Activated B cell treated with CpG ODN at 0.5 μM for 24 hours (primary cell): ENCODE results near the gene ARMH2. TPM values are rescaled to one million over a fixed set of nuclear protein-coding genes. Genes with fewer than 3 reads are reported as not detected.
A peak's percentile ranks its signal among the peaks of the same experiment; 100 is the strongest.

ENCODE experiments used
- ATAC-seq: fragments of 200-7000 bp; cut with Tn5 transposase; one replicate; pipeline ENCODE4 v1.10.0; 2021; ENCODE audit warnings: low read depth, mild to moderate bottlenecking, moderate library complexity
- CTCF ChIA-PET: fragments of 350-600 bp; sonication (Branson Sonifier 250); formaldehyde crosslinking; loops from one replicate; lab custom pipeline; 2021; ENCODE audit warnings: antibody characterized with exemption; lab: Charles Lee
- POLR2A ChIA-PET: fragments of 350-600 bp; sonication (Branson Sonifier 250); formaldehyde crosslinking; loops from one replicate; lab custom pipeline; 2021; ENCODE audit warnings: antibody characterized with exemption; lab: Charles Lee
- DNase-seq: peaks from one replicate; pipeline ENCODE4 v3.0.0; 2022
- H3K27ac Mint-ChIP-seq: one replicate; pipeline ENCODE4 v1.8.0; 2020; ENCODE audit warnings: mixed read lengths
- H3K27me3 Mint-ChIP-seq: one replicate; pipeline ENCODE4 v1.8.0; 2021; ENCODE audit warnings: mixed read lengths
- H3K36me3 Mint-ChIP-seq: one replicate; pipeline ENCODE4 v1.8.0; 2021; ENCODE audit warnings: low read depth, mixed read lengths
- H3K4me1 Mint-ChIP-seq: one replicate; pipeline ENCODE4 v1.8.0; 2021; ENCODE audit warnings: mixed read lengths
- H3K4me3 Mint-ChIP-seq: one replicate; pipeline ENCODE4 v1.8.0; 2020; ENCODE audit warnings: mild to moderate bottlenecking, mixed read lengths
- H3K9me3 Mint-ChIP-seq: one replicate; pipeline ENCODE4 v1.8.0; 2020; ENCODE audit warnings: mixed read lengths
- intact Hi-C: fragments of 100-400 bp; cut with micrococcal nuclease; formaldehyde crosslinking; loops from one replicate; pipeline ENCODE4 v1.15.1; 2024
- total RNA-seq: library from RNA; stranded (reverse); gene quantifications from 2 replicates; pipeline ENCODE4 v1.2.3, GENCODE V29; 2022
- TF ChIP-seq, protein P1 (sequence below): fragments of 200-600 bp; IDR thresholded peaks from one replicate; pipeline ENCODE4 v1.8.0; 2022; ENCODE audit warnings: antibody characterized with exemption, mild to moderate bottlenecking

The ARMH2 gene
- total RNA-seq, 1 donor from 2014 or later: 2.1 TPM

DNA sequence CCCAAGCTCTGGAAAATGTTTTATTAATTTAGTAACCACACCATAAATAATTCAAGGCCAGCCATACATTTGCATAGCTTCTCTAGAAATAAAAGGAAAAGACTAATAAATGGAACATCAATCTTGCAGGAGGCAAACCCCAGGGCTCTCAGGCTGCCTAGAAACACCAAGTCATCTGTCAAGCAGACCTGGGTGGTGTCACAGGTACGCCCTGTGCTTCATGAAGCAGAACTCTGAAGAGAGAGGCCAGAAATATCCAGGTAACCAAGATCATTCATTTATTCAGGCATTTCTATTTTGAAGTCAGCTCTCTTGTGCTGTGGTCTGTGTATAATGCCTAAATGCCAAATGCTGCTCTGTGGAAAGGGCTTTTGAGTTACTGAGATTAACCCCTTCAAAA is 45.3 kb upstream of the ARMH2 start:
- Mint-ChIP-seq H3K4me3 (no peak overlapping the region), H3K27me3 (no peaks in the 10 kb centered on the region), H3K9me3 (no peaks in the 10 kb centered on the region), H3K27ac (peak overlapping the region; percentile 18), H3K4me1 (peaks cover 10% of the 10 kb centered on the region), H3K36me3 (peaks cover 100% of the 10 kb centered on the region)
- ChIA-PET POLR2A (interaction anchor here (0.6 to 0.7 kb wide), 4 partner anchors 58 to 1057 kb away, joined by 3 to 4 read pairs (median 3); no protein-coding TSS in a partner anchor), CTCF (no interaction called here)
- intact Hi-C loops: no loop called here
- TF ChIP-seq, protein P1, sequence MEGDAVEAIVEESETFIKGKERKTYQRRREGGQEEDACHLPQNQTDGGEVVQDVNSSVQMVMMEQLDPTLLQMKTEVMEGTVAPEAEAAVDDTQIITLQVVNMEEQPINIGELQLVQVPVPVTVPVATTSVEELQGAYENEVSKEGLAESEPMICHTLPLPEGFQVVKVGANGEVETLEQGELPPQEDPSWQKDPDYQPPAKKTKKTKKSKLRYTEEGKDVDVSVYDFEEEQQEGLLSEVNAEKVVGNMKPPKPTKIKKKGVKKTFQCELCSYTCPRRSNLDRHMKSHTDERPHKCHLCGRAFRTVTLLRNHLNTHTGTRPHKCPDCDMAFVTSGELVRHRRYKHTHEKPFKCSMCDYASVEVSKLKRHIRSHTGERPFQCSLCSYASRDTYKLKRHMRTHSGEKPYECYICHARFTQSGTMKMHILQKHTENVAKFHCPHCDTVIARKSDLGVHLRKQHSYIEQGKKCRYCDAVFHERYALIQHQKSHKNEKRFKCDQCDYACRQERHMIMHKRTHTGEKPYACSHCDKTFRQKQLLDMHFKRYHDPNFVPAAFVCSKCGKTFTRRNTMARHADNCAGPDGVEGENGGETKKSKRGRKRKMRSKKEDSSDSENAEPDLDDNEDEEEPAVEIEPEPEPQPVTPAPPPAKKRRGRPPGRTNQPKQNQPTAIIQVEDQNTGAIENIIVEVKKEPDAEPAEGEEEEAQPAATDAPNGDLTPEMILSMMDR: no peak
- DNase-seq: no peak
- no peak for ATAC-seq

DNA sequence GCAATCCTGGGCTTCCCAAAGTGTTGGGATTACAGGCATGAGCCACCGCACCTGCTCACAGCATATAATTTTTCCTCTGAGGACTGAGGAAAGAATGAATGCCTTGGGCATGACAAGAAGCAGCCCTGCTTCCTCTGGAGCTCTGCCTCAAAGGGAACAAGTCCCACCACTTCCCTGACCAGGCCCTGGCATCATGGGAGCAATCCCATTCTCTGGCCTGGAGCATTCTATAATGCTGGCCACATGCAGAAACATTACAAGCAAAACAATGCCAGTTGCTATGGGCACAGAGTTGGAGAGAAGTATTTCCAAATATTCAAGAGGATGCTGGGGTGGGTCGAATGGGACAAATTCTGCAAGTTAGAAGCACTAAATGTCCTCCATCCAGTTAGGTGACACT is 41.5 kb upstream of the ARMH2 start:
- no peaks in the 10 kb centered on the region for H3K27me3 Mint-ChIP-seq
- intact Hi-C loops: no loop called here
- H3K36me3 Mint-ChIP-seq: peaks cover 93% of the 10 kb centered on the region
- no peak overlapping the region for H3K27ac Mint-ChIP-seq
- DNase-seq (no peak), ATAC-seq (no peak)
- TF ChIP-seq, protein P1: no peak
- H3K4me1 Mint-ChIP-seq: peaks cover 17% of the 10 kb centered on the region
- ChIA-PET CTCF (no interaction called here), POLR2A (no interaction called here)
- H3K9me3 Mint-ChIP-seq: no peaks in the 10 kb centered on the region
- no peak overlapping the region for H3K4me3 Mint-ChIP-seq

DNA sequence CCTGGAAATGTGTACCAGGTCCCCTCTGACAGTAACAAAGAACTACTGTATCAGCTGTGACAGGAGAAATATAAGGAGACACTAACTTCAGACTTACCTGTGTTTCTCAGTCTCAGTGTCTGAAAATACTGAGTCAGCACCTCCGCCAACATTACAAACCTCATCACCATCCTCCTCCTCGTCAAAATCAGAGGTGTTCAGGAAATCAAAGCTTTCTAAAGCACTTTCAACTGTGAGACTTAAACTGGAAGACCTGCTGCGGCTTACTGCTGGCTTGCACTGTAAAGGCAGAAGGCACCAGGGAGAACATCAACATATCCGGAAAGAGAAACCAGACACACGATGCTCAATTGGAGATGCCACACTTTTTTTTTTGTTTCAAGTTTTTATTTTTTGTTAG is 40.3 kb upstream of the ARMH2 start:
- TF ChIP-seq, protein P1: no peak
- H3K36me3 Mint-ChIP-seq: peaks cover 93% of the 10 kb centered on the region

DNA sequence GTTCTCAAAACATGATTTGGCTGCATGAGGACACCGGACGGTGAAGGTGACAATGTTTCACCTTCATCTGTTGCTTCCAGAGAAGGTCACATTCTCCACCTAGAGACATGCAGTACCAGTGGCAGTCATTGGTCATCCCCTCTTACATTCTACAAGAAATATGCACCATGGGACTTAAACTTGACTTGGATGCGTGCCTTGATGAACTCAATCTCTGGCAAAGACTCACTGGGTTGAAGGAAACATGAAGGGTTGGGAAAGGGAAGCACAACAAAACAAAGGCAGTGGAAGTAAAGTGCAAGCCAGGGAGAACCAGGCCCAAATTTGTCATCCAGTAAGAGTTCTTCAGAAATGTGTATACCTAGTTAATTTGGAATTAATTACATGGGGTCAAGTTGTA is 39.4 kb upstream of the ARMH2 start:
- ChIA-PET POLR2A (no interaction called here), CTCF (no interaction called here)
- Mint-ChIP-seq H3K4me1 (peaks cover 17% of the 10 kb centered on the region), H3K9me3 (no peaks in the 10 kb centered on the region), H3K27me3 (no peaks in the 10 kb centered on the region), H3K4me3 (no peak overlapping the region), H3K27ac (peak overlapping the region; percentile 21), H3K36me3 (peaks cover 93% of the 10 kb centered on the region)
- ATAC-seq (no peak), DNase-seq (no peak)
- TF ChIP-seq, protein P1: no peak
- intact Hi-C loops: no loop called here

More for the DNA sequence above, 40.3 kb upstream of the ARMH2 start:
- peaks cover 17% of the 10 kb centered on the region for H3K4me1 Mint-ChIP-seq
- intact Hi-C loops: no loop called here
- ChIA-PET POLR2A (interaction anchor here (0.5 kb wide), 1 partner anchor 48 kb away, joined by 4 read pairs; no protein-coding TSS in a partner anchor), CTCF (no interaction called here)
- peak overlapping the region; percentile 72 for H3K27ac Mint-ChIP-seq
- no peaks in the 10 kb centered on the region for H3K27me3 Mint-ChIP-seq
- no peaks in the 10 kb centered on the region for H3K9me3 Mint-ChIP-seq
- no peak overlapping the region for H3K4me3 Mint-ChIP-seq
- ATAC-seq: no peak
- DNase-seq: no peak

DNA sequence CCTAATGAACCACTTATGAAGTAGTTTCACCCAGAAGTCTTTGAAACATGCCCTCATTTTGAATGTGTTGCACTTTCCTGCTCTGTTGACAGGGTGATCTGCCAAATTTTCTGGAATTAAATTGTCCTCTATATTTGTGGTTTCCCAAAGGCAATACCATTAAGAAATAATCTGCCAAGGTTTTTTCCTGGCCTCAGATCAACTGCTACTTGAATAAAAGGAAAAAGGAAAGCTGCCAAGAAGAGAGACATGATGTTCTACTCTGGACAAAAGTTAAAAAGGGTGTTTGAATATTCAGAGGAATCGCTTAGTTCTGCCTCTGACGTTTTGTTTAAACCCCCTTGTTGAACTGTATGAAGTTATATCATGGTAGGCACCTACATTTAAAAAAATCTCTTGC is 37.4 kb upstream of the ARMH2 start:
- H3K9me3 Mint-ChIP-seq: no peaks in the 10 kb centered on the region
- H3K27ac Mint-ChIP-seq: peak overlapping the region; percentile 63
- H3K4me1 Mint-ChIP-seq: peaks cover 14% of the 10 kb centered on the region
- POLR2A ChIA-PET: interaction anchor here (0.7 kb wide), 1 partner anchor 41 kb away, joined by 3 read pairs; no protein-coding TSS in a partner anchor
- TF ChIP-seq, protein P1: no peak
- H3K36me3 Mint-ChIP-seq: peaks cover 93% of the 10 kb centered on the region
- no peaks in the 10 kb centered on the region for H3K27me3 Mint-ChIP-seq
- ATAC-seq (no peak), DNase-seq (no peak)
- intact Hi-C loops: no loop called here
- CTCF ChIA-PET: no interaction called here
- H3K4me3 Mint-ChIP-seq: no peak overlapping the region
